GM03348 (cell line): ENCODE results near the gene GRID2IP.

Experiments used
- DNase-seq: peaks from one replicate; pipeline ENCODE4 v3.0.0; 2012; ENCODE audit warnings: low spot score

The GRID2IP gene

DNA sequence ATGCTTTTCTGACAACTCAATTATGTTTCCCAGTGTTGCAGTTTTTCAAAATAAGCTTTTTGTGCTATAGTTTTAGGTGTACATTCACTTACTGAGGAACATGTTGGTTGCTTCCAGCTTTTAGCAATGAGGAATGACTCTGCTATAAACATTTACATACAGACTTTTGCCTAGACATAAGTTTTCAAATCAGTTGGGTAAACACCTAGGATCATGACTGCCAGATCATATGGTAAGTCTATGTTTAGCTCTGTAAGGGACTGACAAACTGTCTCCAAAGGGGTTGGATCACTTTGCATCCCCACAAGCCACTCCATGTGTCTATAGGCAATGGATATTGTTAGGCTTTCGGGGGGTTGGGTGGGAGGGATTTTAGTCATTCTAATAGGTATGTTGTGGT is 10.8 kb upstream of the GRID2IP start:
- DNase-seq, result no peak

DNA sequence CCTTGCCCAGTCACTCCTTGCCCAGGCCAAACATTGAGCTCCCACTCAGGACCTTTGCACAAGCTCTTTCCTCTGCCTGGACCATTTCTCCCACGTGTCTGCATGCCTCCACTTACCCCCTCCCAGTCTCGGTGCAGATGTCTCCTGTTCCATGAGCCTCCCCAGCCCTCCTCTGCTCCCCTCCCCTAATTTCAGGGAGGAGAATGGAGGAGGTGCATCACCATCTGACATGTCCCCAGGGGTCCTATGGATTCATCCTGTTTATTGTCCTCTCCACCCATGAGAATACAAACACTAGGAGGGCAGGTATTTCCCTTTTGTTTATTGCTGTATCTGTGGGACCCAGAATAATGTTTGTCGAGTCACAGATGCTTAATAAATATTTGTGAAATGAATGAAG is 8.6 kb upstream of the GRID2IP start:
- DNase-seq, result no peak

DNA sequence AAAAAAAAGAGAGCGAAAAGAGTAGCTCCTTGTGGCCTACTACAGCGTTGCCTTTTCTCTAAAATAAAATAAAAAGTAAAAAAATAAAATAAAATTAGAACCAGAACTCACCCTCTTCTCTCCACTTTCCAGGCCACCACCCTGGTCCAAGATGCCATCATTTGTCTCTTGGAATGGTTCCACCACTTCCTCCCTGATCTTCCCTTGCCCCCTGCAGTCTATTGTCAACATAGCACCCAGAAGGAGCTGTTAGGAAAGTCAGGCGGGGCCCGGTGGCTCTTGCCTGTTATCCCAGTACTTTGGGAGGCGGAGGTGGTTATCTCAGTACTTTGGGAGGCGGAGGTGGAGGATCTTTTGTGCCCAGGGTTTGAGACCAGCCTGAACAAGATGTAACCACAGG is 7.6 kb upstream of the GRID2IP start:
- peak; percentile 72 for DNase-seq

DNA sequence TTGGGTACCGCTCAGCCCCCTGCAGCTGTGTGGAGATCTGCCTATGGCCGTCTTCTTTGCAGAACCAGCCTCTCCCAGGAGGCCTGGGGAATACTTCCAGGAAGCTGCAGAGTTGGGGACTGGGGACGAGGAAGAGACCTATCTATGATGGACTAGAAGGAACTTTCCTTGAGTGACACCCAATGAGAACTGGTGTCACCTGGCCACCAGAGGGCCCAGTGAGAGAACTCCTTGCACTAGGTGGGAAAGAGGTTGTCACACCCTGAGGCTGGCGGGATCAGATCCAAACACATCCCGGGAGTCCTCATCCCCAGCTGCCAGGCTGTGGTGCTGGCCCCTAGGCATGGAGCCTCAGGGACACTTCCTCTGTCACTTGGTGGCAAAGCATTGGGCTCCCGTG is 4.9 kb upstream of the GRID2IP start:
- DNase-seq, result no peak

DNA sequence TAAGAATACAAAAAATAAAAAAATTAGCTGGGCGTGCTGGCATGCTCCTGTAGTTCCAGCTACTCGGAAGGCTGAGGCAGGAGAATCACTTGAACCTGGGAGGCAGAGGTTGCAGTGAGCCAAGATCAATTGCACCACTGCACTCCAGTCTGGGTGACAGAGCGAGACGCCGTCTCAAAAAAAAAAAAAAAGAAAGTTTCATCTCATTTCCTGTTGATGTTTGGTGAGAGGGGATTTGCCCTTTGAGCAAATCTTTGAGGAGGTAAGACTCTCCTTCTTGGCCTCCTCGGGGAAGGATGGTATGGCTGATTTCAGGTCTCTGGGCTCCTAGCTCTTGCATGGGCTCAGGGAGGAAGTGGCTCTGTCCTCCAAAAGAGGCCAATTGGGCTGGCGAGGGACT is 3.6 kb upstream of the GRID2IP start:
- DNase-seq, result no peak

DNA sequence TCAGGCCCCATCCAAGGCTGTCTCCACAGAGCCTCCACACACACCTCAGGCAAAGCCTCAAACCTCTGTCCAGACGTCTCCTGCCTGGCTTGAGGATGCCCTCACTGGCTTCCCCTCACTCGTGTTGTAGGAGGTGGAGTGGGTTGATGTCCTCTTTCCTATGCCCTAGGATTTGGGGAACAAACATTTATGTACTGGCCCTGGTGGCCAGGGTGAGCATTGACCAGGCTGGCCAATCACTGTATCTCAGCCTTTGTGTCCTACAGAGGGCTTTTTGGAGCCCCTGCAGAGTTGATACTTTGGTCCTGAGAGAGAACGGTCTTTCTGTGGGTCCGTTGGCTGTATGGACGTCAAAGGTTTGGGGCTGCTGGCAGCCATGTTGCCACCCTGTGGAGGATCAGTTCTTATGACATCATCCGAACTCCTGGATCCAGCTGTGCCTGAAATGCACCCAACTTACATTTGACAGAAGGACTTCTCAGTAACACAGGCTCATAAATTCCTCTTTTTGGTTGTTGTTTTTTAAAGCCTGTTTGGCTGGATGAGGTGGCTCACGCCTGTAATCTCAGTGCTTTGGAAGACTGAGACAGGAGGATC is 2.3 kb upstream of the GRID2IP start:
- DNase-seq, result peak; percentile 7

DNA sequence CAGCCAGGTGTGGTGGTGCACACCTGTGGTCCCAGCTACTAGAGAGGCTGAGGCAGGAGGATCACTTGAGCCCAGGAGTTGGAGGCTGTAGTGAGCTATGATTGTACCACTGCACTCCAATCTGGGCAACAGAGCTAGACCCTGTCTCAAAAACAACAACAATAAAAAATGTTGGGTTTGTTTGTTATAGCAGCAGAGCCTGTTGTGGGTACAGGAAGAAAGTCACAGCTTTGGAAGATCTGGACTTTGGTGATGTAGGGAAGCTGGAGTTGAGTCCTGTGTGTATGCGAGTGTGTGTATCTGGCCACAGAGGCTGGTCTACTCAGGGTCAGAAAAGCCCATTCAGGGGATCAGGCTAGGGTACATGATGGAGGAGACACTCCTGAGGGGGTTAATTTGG is 3.9 kb downstream of the GRID2IP start:
- no peak for DNase-seq

DNA sequence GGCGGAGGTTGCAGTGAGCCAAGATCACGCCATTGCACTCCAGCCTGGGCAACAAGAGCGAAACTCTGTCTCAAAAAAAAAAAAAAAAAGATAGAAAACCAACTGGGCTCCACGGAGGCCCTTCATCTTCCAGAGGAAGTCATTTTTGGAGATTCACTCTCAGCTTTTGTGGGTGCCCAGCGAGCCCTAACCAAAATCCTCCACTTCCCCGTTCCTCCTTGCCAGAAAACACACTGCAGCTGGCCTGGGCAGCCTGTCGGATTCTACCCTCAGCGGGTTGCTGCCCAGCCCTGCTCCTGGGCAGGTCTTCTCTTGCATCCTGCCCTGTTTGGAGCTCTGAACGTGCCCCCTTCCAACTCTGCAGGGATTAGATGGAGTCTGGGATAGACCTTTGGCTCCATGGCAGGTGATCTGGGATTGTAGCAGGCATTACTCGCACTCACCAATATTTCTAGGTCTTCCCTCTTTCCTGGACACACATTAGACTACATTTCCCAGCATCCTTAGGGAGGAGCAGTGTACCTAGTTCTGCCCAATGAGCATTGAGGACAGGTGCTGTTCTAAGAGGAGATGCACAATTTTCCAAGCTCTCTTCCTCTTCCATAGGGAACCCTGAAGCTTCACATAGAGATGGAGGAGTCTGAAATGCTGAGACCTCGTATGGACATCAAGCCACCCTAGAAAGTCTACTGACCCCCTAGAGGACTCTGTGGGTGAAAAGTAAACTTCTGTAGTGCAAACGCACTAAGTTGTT is 4.6 kb downstream of the GRID2IP start:
- no peak for DNase-seq

DNA sequence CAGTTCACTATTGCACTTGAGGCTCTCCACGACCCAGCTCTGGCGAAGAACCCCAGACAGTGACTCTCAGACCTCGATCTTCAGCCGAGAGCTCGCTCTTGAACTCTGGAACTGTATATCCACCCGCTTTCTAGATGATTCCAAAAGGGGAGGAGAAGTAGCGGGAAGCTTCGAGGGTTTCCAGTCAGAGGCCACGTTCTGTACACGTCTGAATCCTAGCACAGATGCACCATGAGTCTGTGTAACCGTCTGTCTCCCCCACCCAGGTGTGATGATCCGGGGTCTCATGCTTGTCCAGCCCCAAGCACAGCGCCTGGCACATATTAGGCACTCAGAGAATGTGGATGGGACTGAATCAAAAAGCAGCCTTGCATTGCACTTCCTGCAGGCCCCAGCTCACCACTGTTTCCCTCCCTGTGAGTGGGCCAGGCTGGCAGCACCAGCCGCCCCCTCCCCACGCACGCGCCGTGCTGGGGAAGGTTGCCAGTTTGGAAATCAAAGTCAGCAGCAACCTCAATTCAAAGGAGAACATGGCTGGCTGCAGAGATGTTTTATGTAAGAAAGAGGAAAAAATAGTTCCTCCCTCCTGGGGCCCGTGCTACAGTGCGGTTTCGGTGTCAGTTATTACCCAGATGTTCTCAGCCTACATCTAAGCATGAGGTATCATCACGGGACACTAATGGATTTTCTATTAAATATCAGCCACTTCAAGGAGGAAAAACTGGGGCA is 5.7 kb downstream of the GRID2IP start:
- peak; percentile 15 for DNase-seq

DNA sequence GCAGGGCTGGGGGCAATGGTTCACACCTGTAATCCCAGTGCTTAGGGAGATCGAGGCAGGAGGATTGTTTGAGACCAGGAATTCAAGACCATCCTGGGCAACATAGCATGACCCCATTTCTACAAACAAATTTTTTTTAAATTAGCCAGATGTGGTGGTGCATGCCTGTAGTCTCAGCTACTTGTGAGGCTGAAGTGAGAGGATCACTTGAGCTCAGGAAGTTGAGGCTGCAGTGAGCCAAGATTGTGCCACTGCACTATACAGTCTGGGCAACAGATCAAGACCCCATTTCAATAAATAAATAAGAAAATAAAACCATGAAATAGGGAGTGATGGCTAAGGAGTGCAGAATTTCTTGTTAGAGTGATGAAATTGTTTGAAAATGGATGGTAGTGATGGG is 8.9 kb downstream of the GRID2IP start:
- DNase-seq, result no peak

DNA sequence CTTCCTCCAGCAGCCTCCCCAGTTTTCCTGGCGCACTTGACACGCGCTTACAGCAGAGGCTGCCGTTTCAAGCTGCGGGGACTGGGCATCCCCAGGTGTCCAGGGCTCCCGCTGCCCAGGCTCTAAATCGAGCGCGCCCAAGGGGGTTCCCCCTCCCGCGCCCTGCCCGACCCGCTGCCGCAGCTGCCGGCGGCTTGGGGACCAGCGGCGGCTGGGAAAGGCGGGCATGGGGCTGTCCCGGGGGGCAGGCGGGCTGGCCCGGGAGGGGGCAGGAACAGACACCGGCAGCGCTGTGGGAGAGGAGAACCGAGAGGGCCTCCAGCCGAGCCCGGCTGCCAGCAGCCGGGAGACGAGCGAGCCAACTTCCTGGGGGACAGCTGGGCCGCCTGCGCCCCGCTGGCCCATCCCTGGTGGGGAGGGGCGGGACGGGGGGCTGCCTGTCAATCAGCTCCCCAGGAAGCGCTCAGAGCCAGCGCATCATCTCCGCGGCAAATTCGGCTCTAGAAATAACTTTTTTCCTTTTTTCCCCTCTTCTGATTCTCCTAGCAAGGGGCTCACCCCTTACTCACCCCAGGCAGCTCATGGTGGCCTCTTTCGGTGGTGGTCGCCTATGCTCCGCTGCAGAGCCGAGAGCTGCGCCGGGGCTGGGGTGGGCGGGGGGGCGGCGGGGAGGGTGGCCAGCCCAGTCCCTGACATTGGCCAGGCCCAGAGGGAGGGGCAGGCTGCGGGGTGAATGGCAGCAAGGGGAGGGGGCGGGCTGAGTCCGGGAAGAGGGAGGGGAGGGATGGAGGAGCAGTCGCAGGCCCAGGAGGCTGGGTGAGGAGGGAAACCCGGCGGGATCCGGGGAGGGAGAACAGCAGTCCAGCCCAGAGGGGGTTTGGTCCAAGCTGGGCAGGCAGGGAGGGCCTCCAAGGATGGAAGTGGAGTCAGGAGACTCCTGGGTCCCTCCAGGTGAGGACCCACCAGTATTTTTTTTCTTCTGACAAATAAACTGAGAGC is 14.7 kb downstream of the GRID2IP start:
- no peak for DNase-seq

DNA sequence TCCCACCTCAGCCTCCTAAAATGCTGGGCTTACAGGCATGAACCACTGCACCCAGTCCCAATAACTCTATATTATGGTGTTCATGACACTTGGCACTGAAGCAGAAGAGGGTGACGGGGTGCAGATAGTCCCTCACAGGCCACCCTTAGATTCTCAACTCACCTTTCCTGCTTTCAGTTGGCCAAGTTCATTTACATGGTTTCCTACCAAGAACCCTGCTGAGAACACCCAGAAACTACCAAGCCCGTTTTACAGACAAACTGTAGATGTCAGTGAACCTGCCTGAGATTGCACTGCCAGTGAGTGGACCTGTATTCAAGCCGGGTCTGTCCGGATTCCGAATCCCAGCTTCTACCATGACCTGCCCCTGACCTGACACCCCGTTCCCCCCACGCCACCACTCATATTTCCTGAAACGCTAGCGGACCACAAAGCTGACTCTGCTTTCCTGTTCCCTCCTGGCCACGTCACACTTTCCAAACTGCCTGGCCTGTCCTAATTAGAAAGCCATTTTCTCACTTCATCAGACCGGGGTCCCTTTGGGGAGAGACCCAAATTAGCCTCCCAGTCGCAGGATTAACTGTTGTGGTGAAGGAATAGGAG is 17.3 kb downstream of the GRID2IP start:
- no peak for DNase-seq

DNA sequence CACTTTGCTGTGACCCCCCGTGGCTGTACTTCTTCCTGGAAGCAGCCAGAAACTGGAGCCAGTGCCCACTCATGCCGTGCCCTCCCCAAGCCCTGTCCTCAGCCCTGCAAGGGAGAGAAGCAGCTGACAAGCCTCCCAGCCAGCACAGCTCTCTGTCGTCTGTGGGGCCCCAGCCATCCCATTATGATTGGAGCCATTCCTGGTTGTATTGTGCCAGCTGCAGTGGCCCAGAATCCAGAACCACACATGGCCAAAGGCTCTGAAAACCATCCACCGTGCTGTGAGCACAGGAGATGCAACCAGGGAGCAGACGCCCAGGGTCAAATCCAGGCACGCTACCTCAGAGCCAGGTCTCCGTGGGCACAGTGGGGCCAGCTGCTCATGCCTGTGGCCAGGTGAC is 18.7 kb downstream of the GRID2IP start:
- no peak for DNase-seq

DNA sequence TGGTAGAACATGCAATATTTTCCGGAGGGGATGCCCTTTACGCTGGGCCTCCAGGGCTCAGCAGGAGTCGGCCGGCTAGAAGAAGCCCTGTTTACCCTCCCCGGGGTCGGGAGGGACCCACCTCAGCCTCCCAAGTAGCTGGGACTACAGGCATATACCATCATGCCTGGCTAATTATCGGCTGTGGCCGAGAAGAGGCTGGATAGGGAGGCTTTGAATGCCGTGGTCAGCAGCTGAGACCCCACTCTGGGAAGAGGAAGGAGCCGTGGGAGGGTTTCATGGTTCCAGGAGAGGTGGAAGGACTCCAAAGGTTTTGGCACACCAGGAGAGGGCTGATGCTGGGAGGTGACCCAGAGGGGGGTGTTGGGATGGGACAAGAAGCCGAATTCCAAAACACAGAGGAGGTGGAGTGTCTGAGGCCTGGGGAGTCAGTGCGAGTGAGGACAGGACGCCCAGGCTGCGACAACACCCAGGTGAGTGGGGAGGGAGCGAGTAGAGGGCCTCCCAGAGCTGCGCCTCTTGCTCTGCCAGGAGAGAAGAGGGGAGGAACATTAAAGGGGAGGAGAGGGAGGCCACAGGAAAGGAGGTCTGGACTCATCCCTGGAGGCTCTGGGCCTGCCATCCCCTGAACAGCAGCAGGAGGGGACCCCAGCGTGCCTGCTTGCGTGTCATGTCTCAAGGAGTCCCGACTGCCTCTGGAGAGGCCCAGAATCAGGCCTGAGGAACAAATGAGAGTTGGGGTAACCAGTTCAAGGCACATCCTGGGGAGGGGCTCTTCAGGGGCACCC is 19.6 kb downstream of the GRID2IP start:
- DNase-seq, result no peak

DNA sequence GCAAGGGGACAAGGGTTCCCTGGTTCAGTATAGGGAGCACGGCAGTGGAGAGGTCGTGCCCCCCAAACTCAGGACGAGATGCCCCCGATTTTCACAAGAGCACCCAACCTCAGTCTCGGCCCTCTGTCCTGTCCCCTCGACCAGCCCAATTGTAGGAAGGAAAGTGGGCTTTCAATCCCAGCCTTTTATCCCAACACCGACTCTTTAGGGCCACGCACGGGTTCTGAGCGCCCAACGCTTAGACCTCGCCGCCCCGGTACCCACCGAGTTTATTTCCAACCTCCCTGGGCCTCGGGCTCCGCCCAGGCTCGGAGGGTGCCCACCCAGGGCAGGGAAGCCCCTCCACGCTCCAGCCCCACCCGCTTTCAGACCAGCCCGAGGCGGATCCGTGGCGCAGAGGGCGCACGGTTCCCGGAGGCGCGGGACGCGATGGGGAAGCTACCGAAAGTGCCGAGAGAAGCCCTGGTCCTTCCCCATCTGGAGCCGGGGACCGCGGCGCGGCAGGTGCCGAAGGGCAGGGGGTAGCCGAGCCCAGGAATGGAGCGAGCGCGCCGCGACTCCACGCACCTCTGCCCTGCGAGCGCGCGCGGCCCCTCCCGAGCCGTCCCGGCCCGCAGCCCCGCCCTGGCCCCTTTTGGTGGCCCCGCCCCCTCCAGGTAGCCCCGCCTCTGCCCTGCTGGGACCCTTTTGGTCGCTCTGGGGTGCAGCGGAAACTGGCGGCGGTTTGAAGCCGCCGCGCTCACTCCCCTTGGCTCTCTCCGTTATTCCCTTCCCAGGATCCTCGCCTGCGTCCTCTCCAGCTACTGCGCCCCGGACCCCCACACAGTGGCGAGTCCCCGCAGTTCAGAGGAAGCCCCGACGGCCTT is 20.4 kb downstream of the GRID2IP start:
- no peak for DNase-seq

DNA sequence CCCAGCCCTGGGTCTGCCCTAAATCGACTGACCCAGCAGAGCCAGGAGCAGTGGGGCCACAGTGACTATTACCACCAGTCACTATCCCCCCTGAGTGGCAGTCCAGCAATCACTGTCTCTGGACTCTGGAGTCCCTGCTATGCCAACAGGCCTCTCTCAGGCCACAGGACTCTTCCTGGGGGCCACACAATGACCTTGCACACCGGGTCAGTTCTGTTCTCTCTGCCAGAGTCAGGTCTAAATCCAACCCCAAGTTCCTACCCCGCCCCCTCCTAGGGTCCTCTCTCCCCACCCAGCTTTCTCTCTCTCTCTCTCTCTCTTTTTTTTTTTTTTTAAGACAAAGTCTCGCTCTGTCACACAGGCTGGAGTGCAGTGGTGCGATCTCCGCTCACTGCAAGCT is 21.6 kb downstream of the GRID2IP start:
- DNase-seq, result no peak

DNA sequence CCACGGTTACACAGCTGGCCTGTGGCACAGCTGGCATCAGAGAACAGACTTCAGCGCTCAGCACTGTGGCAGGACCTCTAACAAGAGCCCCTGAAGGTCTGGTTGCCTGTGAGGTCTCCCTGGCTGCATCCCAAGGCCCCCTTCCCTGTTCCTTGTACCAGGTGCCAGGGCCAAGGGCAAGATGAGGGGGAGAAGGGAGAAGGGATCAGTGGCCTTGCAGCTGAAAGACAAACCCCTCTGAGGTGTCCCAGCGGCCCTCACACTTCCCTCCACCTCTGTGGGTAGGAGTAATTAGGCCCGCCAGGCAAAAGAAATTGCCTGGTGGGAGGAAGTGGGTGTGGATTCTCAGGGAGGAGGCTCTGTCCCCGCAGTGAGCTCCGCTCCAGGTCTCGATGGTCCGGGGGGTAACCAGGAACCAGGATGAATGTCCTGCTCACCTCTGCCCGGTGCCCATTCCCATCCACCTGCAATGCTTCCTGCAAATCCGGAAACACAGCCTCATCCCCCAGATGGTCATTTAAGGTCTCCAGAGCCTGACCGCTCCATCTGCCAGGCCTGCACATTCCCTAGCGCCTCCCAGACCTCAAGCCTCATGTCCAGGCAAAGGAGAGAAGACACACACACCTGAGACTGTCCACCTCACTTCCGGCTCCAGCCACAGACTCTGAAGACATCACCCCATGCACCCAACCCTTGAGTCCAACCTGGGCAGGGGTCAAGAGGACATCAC is 22.7 kb downstream of the GRID2IP start:
- DNase-seq, result no peak

DNA sequence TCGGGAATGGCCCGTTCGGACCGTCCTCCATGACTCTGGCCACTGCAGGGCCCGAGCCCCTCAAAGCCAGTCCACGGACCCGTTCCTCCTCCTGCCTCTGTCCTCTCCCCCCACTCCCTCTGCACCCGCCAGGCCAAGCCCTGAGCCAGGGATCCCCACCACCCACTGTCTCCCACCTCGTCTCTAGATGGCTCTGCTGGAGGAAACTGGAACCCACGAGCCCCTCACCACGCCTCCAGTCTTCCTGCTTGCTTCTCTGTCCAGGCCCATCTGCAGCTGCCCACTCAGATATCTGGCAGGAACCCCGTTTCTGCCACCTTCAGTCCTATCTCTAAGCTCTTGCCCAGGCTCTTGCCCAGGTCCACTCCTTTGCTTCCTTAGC is 24.3 kb downstream of the GRID2IP start:
- DNase-seq, result no peak
